22Rv1 (cell line): ENCODE measurements around the gene STK33.

Experiments
- CTCF ChIP-seq: fragments of 450-650 bp; IDR thresholded peaks from 2 replicates; pipeline ENCODE4 v1.5.1; 2017; ENCODE audit warnings: mild to moderate bottlenecking
- ZFX ChIP-seq: fragments of 450-650 bp; IDR thresholded peaks from 2 replicates; pipeline ENCODE4 v1.6.1; 2017; ENCODE audit warnings: antibody characterized with exemption, borderline replicate concordance

- TF ChIP-seq CTCF (no peak), ZFX (no peak)
These were observed 52.6 kb downstream of the STK33 start for GRCh38 chr11:8541448-8541847.
